Activated naive CD8-positive, alpha-beta T cell treated with anti-CD3 and anti-CD28 coated beads for 36 hours (primary cell): Measurements from ENCODE around the gene RASA3. TPM values are rescaled to one million over a fixed set of nuclear protein-coding genes. Genes with fewer than 3 reads are reported as not detected.
"Not testable (repeated sequence)": the region's sequence is repeated elsewhere in the genome, so short reads cannot be mapped to it uniquely, and the experiment has no call there.

Source experiments
- DNase-seq: peaks from one replicate; pipeline ENCODE4 v3.0.0; 2021
- H3K27ac Mint-ChIP-seq: one replicate; pipeline ENCODE4 v1.8.0; 2022; ENCODE audit warnings: mild to moderate bottlenecking, moderate library complexity, mixed read lengths
- H3K27me3 Mint-ChIP-seq: one replicate; pipeline ENCODE4 v1.8.0; 2022; ENCODE audit warnings: mild to moderate bottlenecking, mixed read lengths
- H3K36me3 Mint-ChIP-seq: one replicate; pipeline ENCODE4 v1.8.0; 2021; ENCODE audit warnings: mild to moderate bottlenecking, mixed read lengths
- H3K4me1 Mint-ChIP-seq: one replicate; pipeline ENCODE4 v1.8.0; 2021; ENCODE audit warnings: mixed read lengths
- H3K4me3 Mint-ChIP-seq: one replicate; pipeline ENCODE4 v1.8.0; 2022; ENCODE audit warnings: mild to moderate bottlenecking, moderate library complexity, mixed read lengths
- H3K9me3 Mint-ChIP-seq: one replicate; pipeline ENCODE4 v1.8.0; 2022; ENCODE audit warnings: mixed read lengths
- total RNA-seq, 2 experiments: library from RNA; stranded (reverse); gene quantifications; one replicate each; pipeline ENCODE4 v1.2.3, GENCODE V29; 2021

RASA3 gene
- total RNA-seq, 2 experiments from 2014 or later: 25.6 to 26.5 TPM

DNA sequence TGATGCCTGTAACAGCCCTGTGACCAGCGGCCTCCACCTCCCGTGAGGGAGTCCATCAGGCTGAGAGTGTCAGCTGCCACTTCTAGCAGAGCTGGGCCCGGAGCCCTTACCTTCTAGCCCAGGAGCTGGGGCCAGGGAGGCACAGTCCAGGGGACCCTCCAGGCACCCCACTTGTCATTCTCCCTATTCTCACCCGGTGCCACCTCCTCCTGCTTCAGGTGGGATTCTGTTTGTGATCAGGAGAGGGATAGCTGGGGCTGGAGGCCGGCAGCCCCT is 4.1 kb downstream of the RASA3 start:
- peaks cover 8% of the 10 kb centered on the region for H3K9me3 Mint-ChIP-seq
- no peaks in the 10 kb centered on the region for H3K27me3 Mint-ChIP-seq
- H3K4me1 Mint-ChIP-seq: peaks cover 66% of the 10 kb centered on the region
- peak overlapping the region; percentile 93 for H3K4me3 Mint-ChIP-seq
- peak overlapping the region; percentile 97 for H3K27ac Mint-ChIP-seq
- H3K36me3 Mint-ChIP-seq: peaks cover 40% of the 10 kb centered on the region
- DNase-seq: no peak

DNA sequence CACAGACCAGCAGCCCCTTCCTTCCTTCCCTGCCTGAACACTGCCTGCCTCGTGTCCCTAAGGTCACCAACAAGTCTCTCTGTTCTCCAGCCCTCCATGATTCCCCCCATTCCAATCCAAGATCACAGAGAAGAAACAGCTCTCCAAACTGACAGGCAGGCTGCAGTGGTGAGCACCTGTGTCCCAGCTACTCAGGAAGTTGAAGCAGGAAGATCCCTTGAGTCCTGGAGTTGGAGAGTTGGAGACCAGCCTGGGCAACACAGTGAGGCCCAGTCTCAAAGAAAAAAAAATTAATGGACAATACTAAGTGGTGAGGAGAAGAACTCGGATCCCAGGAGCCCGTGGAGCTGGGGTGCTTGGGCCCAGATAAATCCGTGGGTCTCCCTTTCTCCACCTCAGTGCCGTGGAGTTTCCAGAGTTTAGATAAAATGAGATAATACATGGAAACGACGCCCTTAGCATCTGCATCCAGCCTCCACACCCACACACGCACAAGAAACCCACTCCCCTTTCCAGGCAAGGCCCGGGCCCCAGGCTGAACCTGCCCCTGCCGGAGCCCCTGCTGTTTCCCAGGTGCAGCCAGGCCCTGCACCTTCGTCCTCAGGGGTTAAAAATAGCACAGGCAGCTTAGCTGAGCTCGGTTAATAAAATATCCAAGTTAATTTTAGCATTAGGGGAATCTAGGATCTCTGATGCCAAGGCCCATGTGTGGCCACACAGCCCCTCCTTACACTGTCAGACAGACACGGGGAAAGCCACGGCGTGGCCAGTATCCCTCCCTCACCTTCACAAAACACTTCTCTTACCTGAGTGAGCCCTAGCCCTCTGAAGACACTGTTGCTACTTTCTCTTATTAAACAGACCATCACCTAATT is 4.7 kb downstream of the RASA3 start:
- H3K27me3 Mint-ChIP-seq: no peaks in the 10 kb centered on the region
- DNase-seq: no peak
- peaks cover 40% of the 10 kb centered on the region for H3K36me3 Mint-ChIP-seq
- H3K27ac Mint-ChIP-seq: peak overlapping the region; percentile 97
- peaks cover 70% of the 10 kb centered on the region for H3K4me1 Mint-ChIP-seq
- H3K9me3 Mint-ChIP-seq: peaks cover 8% of the 10 kb centered on the region
- peak overlapping the region; percentile 93 for H3K4me3 Mint-ChIP-seq

DNA sequence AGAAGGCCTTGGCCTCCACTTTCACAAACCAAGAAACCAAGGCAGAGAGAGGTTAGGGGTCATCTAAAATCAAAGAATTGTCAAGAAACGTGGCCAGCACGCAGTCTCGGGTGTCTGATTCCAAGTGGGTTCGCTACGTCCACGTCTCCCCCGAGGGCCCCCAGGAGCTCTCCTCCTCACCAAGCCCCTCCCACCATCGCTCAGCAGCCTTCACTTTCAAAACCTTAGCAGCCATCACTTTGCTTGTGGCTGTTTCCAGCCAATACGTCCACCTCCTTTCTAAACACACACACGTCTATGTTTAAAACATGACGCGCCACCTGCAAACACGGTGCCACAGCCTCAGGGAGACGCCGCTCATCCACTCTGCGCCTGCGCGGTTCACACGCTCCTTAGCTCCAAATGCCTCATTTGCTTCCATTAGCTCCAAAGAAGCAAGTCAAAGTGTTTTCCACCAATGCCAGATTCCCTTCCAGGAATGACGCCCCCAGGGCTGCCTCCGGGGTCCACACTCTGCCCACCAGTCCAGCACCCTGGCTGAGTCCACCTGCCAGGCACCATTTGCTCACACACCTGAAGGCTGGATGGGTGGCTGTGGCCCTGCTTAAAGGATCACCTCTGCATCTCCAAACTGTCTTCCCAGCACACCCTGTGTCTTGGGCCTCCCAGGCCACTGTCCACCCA is 5.5 kb downstream of the RASA3 start:
- Mint-ChIP-seq H3K4me1 (peaks cover 73% of the 10 kb centered on the region), H3K4me3 (peak overlapping the region; percentile 66), H3K9me3 (peaks cover 8% of the 10 kb centered on the region), H3K27me3 (no peaks in the 10 kb centered on the region), H3K27ac (peak overlapping the region; percentile 97), H3K36me3 (peaks cover 40% of the 10 kb centered on the region)
- no peak for DNase-seq

DNA sequence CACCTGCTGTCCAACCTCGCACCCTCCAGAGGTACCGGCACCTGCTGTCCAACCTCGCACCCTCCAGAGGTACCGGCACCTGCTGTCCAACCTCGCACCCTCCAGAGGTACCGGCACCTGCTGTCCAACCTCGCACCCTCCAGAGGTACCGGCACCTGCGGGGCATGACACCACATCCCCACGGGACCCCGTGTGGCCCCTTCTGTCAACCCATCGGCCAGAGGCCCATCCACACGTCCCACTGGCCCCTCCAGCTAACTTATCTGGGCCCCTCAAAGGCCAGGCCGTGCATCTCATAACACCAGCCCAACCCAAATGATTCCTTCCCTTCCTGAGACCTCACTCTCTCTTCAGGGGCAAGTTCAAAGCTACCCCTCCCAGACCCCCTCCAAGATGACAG is 6.3 kb downstream of the RASA3 start:
- Mint-ChIP-seq H3K4me1 (peaks cover 79% of the 10 kb centered on the region), H3K36me3 (peaks cover 34% of the 10 kb centered on the region), H3K27ac (peak overlapping the region; percentile 97), H3K4me3 (peak overlapping the region; percentile 66)
- H3K27me3 Mint-ChIP-seq, DNase-seq, H3K9me3 Mint-ChIP-seq: not testable (repeated sequence)

DNA sequence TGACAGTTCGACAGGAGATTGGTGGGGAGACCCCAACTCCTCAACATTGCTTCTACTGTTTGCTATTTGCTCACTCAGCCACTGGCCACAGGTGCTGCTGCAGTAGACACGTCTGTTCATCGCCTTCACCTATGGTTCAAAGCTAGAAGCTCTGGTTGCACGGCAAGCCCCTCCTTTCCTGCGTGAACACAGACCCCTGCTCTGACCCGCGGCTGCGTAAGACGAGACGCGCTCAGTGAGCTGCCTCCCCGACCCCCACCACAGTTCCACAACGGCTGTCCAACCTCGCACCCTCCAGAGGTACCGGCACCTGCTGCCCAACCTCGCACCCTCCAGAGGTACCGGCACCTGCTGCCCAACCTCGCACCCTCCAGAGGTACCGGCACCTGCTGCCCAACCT is 6.8 kb downstream of the RASA3 start:
- Mint-ChIP-seq H3K4me3 (no peak overlapping the region), H3K27me3 (no peaks in the 10 kb centered on the region), H3K9me3 (peaks cover 8% of the 10 kb centered on the region), H3K4me1 (peaks cover 79% of the 10 kb centered on the region), H3K27ac (peak overlapping the region; percentile 94), H3K36me3 (peaks cover 33% of the 10 kb centered on the region)
- DNase-seq: no peak

DNA sequence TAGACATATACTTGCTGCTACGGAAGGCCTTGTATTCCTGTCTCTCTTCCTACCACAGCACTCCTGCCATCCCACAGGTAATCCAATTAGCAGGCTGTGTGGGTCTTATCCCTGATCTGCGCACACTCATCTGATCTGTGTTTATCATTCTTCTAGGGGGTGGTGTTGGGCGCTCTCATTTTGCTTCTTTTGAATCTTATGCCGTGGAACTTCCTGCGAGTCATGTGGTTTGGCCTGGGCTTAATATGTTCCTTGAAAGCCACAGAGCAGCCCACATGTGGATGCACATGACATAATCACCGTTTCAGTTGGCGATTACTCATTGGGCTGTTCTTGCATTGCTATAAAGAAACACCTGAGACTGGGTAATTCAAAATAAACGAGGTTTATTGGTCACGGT is 7.5 kb downstream of the RASA3 start:
- H3K27ac Mint-ChIP-seq: peak overlapping the region; percentile 94
- H3K36me3 Mint-ChIP-seq: peaks cover 35% of the 10 kb centered on the region
- H3K4me1 Mint-ChIP-seq: peaks cover 78% of the 10 kb centered on the region
- DNase-seq: peak; percentile 80
- no peaks in the 10 kb centered on the region for H3K27me3 Mint-ChIP-seq
- H3K9me3 Mint-ChIP-seq: peaks cover 8% of the 10 kb centered on the region
- H3K4me3 Mint-ChIP-seq: peak overlapping the region; percentile 64

DNA sequence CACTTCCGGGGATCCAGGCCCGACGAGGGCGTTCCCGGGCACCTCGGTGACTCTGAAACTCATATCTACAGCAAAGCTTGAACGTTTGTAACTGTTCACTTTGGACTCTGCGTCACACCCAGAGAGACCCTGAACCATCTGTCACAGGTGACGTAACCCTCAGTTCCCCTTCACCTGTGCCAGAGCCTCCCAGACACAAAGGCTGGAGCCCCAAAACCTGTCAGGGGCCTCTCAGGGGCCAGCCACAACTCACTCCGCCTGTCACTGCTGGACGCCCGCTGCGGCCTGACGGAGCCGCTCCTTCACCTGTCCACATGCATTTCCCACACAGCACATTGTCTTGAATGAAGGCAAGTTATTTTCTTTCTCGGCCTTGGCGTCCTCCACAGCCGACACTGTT is 8.0 kb downstream of the RASA3 start:
- Mint-ChIP-seq H3K27ac (peak overlapping the region; percentile 94), H3K36me3 (peaks cover 35% of the 10 kb centered on the region), H3K9me3 (peaks cover 8% of the 10 kb centered on the region), H3K4me3 (peak overlapping the region; percentile 64), H3K27me3 (no peaks in the 10 kb centered on the region), H3K4me1 (peaks cover 73% of the 10 kb centered on the region)
- no peak for DNase-seq

DNA sequence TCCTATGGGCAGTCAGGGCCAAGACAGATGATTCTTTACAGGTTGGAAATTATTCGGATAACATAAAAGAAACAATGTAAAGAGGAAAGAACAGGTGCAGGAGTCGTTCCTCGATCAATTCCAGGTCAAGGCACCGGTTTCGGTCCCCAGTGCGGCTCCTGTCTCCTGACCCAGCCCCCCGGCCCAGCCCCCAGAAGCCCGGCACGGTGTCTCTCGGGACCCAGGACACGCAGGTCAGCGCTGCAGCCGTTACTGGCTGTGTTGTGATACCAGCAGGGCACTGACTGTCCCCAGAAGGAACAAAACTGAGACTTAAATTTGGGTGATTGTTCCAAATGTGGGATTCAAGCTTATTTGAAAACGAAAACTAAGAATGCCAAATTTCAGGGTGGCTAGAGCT is 8.5 kb downstream of the RASA3 start:
- Mint-ChIP-seq H3K36me3 (peaks cover 35% of the 10 kb centered on the region), H3K4me3 (no peak overlapping the region), H3K9me3 (peaks cover 8% of the 10 kb centered on the region), H3K4me1 (peaks cover 75% of the 10 kb centered on the region), H3K27ac (peak overlapping the region; percentile 70), H3K27me3 (no peaks in the 10 kb centered on the region)
- no peak for DNase-seq

DNA sequence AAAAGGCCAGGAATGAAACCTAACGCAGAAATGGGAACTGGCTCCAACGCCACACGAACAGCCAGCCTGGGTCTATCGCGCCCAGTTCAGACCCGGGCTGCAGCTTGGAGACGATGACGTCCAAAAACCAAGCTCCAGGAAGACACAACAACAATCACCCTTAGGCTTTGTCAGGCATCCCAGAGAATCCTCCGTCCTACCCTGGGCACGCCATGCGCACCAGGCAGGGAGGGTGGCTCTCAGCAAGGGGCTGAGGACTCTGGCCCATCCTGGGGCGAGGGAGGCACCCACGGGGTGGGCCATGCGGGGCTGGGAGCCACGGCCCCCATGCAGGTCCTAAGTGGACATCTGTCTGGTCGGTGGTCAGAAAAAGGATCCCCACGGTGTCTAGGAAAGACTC is 9.0 kb downstream of the RASA3 start:
- Mint-ChIP-seq H3K9me3 (peaks cover 8% of the 10 kb centered on the region), H3K4me3 (peak overlapping the region; percentile 14), H3K36me3 (peaks cover 35% of the 10 kb centered on the region), H3K27me3 (no peaks in the 10 kb centered on the region), H3K27ac (peak overlapping the region; percentile 70), H3K4me1 (peaks cover 78% of the 10 kb centered on the region)
- no peak for DNase-seq

DNA sequence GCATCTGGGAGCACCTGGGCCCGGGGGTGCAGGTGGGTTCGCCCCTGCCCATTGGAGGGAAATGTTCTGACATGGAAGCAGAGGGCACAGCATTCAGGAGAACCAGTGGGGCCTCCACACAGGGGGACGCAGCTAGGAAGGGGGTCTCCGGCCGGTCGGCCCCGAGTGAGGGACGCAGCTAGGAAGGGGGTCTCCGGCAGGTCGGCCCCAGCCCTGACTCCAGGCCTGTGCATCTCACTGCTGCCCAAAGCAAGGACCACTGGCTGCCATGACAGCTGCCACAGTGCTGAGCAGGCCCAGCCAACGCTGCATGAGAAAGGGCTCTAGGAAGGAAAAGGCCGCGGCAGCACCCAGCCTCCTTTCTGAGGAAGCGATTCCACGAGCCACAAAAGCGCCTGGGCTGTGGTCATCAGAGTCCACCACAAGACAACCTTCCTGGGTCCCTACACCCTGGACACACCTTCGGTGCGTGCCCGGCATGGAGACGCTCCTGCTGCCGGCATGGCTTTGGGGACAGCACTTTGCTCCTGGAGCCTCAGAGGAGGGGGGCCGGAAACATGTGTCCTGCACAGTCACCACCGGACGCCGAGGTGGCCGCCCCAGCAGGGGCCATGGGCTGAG is 9.7 kb downstream of the RASA3 start:
- peaks cover 8% of the 10 kb centered on the region for H3K9me3 Mint-ChIP-seq
- no peak for DNase-seq
- H3K4me3 Mint-ChIP-seq: peak overlapping the region; percentile 14
- H3K36me3 Mint-ChIP-seq: peaks cover 31% of the 10 kb centered on the region
- H3K27me3 Mint-ChIP-seq: no peaks in the 10 kb centered on the region
- H3K4me1 Mint-ChIP-seq: peaks cover 78% of the 10 kb centered on the region
- H3K27ac Mint-ChIP-seq: peak overlapping the region; percentile 70

DNA sequence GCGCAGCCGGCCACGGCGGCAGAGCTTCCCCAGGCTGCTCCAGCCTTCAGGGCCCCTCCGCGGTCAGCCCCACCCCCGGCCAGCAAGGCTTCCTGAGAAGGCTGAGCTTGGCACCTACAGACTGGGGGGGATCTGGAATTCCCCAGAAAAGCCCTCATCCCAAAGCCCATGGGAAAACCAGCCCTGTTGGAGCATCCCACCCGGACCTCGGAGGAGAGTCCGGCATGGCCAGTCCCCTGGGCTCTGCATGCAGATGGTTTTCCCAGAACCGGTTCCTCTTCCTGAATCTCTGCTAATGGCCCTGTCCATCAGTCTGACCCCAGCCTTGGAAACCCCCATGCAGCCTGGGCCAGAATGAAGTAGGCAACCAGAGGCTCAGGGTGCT is 10.3 kb downstream of the RASA3 start:
- no peak for DNase-seq
- Mint-ChIP-seq H3K4me1 (peaks cover 76% of the 10 kb centered on the region), H3K36me3 (peaks cover 32% of the 10 kb centered on the region), H3K27me3 (no peaks in the 10 kb centered on the region), H3K27ac (peak overlapping the region; percentile 79), H3K4me3 (no peak overlapping the region), H3K9me3 (peaks cover 8% of the 10 kb centered on the region)

DNA sequence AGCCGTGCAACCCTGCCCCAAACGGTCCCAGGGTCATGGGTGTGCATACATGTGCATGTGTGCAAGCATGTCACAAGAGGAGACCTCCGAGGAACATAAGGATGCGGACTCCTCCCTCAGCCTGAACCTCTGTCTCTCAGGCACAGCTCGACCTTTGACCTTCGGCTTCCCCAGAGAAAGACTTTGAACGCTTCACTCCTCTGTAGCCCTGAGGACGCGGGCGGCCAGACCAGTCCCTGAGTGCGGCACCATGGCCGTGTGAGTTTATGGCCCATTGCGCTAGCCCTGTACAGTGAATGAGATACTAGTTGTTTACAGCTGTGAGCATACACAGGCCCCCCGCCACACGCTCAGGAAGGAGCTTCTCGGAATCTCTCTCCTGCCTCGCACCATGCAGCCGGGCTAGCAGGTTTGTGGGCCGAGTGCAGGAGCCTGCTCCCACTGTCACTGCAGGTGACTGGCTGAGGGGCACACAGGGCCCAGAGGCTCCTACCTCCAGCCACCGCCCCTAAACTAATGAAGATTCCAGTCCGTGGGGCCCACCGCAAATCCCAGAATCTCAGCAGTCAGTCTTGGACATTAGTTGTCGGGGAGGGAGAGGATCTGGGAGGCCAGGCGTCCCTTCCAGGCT is 10.8 kb downstream of the RASA3 start:
- no peak for DNase-seq
- peaks cover 71% of the 10 kb centered on the region for H3K4me1 Mint-ChIP-seq
- peaks cover 27% of the 10 kb centered on the region for H3K36me3 Mint-ChIP-seq
- H3K4me3 Mint-ChIP-seq: peak overlapping the region; percentile 32
- H3K9me3 Mint-ChIP-seq: peaks cover 8% of the 10 kb centered on the region
- H3K27me3 Mint-ChIP-seq: no peaks in the 10 kb centered on the region
- H3K27ac Mint-ChIP-seq: peak overlapping the region; percentile 79

DNA sequence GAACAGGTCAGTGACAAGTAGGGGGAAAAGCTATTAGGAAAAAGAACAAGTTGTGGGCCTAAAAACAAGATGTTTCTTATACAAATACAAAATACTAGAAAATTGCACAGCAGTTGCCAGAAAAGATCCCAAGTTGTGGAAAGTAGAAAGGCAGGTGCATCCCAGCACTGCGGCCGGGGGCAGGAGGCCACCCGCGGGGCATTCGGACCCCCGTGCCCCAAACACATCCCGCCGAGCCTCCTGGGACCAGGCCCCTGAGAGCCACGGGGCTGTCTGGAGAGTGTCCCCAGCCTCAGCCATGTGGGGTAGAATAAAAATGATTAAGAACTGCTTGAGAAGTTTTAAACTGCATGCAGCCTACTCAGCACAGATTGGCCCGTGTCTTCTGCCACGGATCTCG is 11.4 kb downstream of the RASA3 start:
- peaks cover 3% of the 10 kb centered on the region for H3K9me3 Mint-ChIP-seq
- peak overlapping the region; percentile 78 for H3K4me3 Mint-ChIP-seq
- peak overlapping the region; percentile 97 for H3K27ac Mint-ChIP-seq
- H3K27me3 Mint-ChIP-seq: no peaks in the 10 kb centered on the region
- peaks cover 23% of the 10 kb centered on the region for H3K36me3 Mint-ChIP-seq
- DNase-seq: no peak
- peaks cover 66% of the 10 kb centered on the region for H3K4me1 Mint-ChIP-seq

DNA sequence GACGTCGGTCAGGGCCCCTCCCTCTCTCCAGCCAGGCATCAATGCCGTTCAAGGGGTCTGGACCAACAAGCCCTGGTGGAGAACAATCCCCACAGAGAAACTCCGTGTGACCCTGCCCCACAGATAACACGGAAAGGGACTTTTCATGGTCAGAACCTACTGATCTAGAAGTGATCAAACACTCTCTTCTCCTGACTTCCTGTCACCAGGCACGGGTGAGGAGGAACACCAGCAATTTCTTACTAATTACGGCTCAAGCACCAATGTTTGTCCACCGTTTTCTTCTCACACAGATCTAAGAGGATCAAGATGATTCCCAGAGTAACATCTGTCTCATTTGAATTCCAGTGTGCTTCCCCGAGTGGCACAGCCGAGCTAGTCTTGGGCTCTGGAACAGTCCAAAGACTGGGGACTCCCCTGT is 11.8 kb downstream of the RASA3 start:
- H3K9me3 Mint-ChIP-seq: peaks cover 3% of the 10 kb centered on the region
- H3K4me1 Mint-ChIP-seq: peaks cover 70% of the 10 kb centered on the region
- peaks cover 22% of the 10 kb centered on the region for H3K36me3 Mint-ChIP-seq
- H3K27ac Mint-ChIP-seq: peak overlapping the region; percentile 97
- H3K4me3 Mint-ChIP-seq: peak overlapping the region; percentile 78
- no peaks in the 10 kb centered on the region for H3K27me3 Mint-ChIP-seq
- no peak for DNase-seq

DNA sequence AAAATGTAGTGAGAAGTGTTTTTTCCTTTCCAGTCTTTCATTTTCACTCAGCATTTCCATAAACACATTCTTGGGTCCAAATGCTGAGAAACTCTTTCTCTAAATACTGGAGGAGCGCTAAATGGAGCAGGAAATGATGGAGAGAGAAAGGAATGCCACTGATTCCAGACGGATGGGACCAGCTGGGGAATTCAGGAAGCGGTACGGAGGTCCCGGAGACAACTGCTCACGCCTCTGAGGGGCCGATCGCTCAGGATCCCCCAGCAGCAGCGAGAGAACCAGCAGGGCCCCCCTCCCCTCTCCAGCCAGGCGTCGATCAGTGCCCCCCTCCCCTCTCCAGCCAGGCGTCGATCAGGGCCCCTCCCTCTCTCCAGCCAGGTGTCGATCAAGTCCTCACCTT is 13.2 kb downstream of the RASA3 start:
- peak overlapping the region; percentile 81 for H3K27ac Mint-ChIP-seq
- DNase-seq: no peak
- H3K4me3 Mint-ChIP-seq: peak overlapping the region; percentile 27
- H3K36me3 Mint-ChIP-seq: peaks cover 13% of the 10 kb centered on the region
- H3K4me1 Mint-ChIP-seq: peaks cover 68% of the 10 kb centered on the region
- H3K9me3 Mint-ChIP-seq: no peaks in the 10 kb centered on the region
- no peaks in the 10 kb centered on the region for H3K27me3 Mint-ChIP-seq
